Activated CD4-positive, alpha-beta T cell treated with anti-CD3 and anti-CD28 coated beads for 24 hours (primary cell): ENCODE data around the gene LRRTM4.
"Not testable (repeated sequence)": the region's sequence is repeated elsewhere in the genome, so short reads cannot be mapped to it uniquely, and the experiment has no call there.

Source experiments
- DNase-seq, 2 donors: peaks; one replicate each; pipeline ENCODE4 v3.0.0-alpha.2; 2020; ENCODE audit warnings: low read depth in 2 of 2

The LRRTM4 gene

GRCh38 chr2:76866464-76866863 lies 655.7 kb downstream of the LRRTM4 start:
- DNase-seq: no peak

- DNase-seq: no peak
Measured at GRCh38 chr2:76862901-76863300, 659.3 kb downstream of the LRRTM4 start.

GRCh38 chr2:76861708-76862107 lies 660.5 kb downstream of the LRRTM4 start:
- no peak for DNase-seq

DNA sequence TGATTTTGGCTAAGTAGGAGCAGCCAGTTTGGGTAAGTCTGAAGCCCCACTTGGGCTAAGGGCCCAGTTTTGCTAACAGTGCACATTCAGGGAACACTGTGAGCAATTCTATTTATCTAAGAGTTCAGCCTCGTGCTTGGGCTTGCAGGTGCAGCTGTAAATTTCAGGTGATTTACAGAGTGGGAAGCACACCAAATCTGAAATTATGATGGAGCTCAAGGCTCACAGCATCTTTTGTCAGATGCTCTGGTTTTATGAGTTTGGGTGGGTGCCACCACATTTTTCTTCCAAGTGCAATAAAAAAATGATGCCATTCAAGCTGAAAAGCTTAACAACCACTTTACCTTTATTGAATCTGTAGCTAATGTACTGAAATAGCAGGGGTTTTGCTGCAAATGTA lies 671.2 kb downstream of the LRRTM4 start:
- DNase-seq: no peak

DNA sequence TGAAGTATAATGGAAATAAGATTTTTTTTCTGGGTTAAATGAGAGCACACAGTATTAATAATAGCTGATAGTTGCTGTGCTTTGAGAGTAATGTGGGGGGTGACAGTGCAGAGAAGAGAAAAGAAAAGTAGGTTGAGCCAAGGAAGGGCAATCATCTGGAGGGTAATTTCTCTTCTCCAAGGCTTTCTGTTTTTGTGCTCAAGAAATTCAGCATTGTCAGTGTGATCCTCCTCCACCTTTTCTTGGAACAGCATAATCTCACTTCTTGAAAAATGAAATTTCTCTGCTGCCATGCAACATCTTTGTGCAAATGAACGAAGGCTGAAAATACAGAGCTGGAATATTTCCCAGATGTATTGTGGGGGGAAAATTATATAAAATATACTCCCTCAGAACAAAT lies 673.1 kb downstream of the LRRTM4 start:
- no peak for DNase-seq

GRCh38 chr2:76839826-76840225 lies 682.4 kb downstream of the LRRTM4 start:
- no peak for DNase-seq

GRCh38 chr2:76829374-76830234 lies 692.6 kb downstream of the LRRTM4 start:
- no peak for DNase-seq

DNA sequence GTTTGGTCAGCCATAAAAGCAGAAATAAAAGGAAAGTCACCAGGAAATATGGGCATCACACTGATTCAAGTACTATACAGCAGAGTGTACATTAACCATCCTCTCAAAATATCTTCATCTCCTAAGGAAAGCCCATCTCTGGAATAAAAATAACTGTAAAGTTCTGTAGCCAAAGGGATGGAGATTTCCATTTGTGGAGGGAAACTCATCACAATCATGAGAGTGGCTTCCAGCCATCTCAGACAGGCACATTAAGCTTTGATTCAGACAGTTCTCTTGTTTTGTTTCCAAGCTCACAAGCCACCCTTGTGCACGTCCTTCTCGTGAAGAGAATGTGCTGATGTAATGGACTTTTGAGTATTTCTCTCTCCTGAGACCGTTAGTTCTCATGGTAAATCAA lies 695.5 kb downstream of the LRRTM4 start:
- DNase-seq: no peak

DNA sequence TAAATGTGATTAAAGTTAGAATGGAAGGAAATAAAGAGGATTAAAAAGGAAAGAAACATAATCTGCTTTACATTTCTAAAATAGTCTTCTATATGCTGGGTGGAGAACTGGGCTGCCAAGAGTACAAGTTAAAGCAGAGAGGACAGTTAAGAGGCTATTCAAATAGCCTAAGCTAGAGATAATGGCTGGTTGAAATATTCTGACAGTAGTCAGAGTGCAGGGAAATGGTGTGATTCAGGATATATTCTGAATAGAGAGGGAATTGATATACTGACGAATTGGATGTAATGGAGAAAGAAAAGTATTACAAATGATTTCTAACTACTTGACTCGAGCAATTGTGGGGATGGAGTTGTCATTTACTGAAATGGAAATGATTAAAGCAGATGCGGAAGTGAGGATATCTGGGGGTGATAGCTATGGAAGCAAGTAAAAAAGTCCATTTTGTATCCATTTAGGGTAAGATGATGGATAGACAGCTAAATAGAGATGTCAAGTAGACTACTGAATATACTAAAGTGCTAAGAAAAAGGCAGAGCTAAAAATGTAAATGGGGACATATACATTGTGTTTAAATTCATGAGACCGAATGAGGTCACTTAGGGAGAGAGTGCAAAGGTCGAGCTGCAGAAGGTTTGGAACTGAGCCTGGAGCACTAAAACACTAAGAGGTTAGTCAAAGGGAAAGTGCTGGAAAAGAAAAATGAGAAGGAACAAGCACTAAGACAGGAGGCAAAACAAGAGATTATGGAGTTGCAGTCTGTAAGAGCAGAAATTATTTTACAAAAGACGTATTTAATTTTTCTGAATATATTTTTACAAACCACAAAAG lies 696.8 kb downstream of the LRRTM4 start:
- DNase-seq: no peak

DNA sequence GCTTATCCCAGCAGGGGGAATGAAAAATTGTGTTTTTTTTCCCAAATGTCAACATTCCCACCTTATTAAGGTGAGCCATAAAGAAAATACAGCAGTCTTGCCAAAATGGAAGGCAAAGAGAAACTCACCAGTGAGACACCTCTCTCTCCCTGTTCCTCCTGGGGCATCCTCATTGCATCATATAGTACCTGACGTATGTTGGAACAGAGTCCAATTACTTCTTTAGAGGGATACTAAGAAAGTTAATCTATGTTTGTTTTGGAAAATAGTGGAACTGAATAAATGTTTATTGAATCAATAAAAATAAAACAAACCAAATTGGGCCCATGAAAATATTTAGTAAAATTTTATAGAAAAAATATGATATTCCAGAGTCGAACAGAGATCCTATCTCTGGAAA lies 700.4 kb downstream of the LRRTM4 start:
- no peak for DNase-seq

DNA sequence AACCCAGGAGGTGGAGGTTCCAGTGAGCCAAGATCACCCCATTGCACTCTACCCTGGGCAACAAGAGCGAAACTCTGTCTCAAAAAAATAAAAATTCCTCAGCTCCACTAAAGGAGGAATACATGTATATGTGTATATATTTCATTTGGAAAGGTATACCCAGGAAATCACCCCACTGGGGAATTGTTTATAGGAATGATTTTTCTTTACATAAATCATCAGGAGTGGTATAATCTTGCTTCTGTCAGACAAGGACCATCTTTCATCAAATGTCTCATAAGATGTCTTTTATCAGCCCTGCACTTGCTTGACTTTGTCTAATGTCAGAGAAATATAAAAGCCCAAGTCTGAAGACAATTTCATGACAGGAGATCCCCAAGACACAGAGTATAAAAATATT lies 709.1 kb downstream of the LRRTM4 start:
- no peak for DNase-seq

DNA sequence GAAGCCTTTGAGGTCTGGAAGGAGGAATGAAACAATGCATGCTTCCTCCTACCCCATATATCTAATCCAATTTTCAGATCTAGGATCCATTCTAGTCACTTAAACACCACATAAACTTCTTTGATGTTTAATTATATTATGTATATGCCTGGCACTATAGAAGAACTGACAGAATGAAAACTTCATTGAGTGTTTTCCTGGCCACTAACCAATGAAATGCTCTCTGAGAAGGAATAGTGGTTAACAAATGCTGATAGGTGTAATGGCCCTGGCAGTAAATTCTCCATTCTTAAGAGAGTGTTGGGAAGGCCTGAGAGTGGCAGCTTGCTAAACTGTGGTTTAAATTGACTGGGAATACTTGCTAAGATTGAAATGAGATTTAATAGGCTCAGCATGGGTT lies 710.0 kb downstream of the LRRTM4 start:
- no peak for DNase-seq

DNA sequence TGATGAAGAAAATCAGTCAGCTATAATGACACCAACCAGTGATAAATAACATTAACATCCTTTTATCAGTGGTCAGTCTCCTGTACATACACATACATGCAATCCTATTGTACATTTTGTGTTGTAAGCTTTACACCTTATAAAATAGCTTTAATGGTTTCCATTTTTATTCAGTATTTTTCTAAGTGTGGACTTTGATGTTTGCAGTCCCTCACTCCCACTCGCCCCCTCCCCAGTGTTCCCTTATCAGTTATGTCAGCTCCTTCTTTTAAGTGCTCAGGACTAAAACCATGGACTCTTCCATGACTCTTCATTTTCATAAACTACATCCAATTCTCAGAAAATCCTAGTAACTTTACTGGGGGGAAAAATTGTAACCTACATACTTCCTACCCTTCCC lies 713.0 kb downstream of the LRRTM4 start:
- DNase-seq: no peak

DNA sequence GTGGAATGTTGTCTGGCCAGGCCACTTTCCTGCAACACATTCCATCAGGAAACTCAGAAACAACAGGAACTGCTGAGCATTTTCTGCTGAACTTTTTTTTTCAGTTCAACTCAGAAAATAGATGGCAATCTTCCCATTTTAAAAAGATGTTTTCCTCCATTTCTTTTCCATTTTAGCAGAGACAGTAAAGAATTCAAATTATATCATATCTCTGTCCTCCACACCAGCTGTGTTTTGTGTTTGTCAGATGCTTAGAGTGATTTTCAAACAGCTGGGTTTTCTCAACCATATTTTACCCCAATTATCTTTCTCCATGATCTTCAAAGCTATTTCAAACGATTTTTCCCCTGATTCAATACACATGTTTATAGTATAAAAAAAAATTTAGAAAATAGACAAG lies 713.4 kb downstream of the LRRTM4 start:
- DNase-seq: no peak

GRCh38 chr2:76793647-76794334 lies 728.4 kb downstream of the LRRTM4 start:
- no peak for DNase-seq

- DNase-seq: not testable (repeated sequence)
Measured at GRCh38 chr2:76781313-76781712, 740.9 kb downstream of the LRRTM4 start.

DNA sequence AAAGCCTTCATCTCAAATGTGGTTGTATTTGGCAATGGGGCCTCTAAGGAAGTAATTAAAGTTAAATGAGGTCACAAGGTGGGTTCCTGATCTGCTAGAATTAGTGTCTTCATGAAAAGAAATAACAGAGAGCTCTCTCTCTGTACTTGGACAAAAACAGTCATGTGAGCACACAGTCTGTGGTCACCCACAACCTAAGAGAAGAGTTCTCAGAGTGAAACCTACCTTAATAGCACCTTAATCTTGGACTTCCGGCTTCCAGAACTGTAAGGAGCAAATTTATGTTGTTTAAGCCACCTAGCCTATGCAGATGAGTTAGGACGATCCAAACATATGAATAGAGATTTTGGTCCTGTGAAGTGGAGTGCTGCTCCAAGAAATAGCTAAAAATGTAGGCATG lies 758.9 kb downstream of the LRRTM4 start:
- no peak for DNase-seq

DNA sequence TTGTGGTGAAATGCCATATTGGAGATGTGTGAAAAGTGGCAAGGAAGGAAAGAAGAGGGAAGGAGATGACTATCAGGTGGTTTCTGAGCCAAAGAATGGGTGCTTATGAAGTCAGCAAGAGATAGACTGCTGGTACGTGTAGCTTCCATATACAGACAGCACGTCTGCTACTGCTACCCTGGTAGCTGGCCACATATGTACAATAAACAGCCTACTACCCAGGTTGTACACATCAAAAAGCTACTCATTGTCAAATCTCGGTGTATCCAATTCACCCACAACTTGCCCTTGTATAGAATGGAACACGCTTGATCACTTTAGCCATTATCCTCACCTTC lies 761.8 kb downstream of the LRRTM4 start:
- no peak for DNase-seq

- DNase-seq: no peak
Measured at GRCh38 chr2:76759634-76760366, 762.4 kb downstream of the LRRTM4 start.

GRCh38 chr2:76752506-76752905 lies 769.7 kb downstream of the LRRTM4 start:
- no peak for DNase-seq

- DNase-seq: no peak
Measured at GRCh38 chr2:76749858-76750257, 772.3 kb downstream of the LRRTM4 start.
